Pancreas (tissue), 10 donors: ENCODE data around the gene KLLN. TPM values are rescaled to one million over a fixed set of nuclear protein-coding genes. Genes with fewer than 3 reads are reported as not detected.
"Not testable (repeated sequence)": the region's sequence is repeated elsewhere in the genome, so short reads cannot be mapped to it uniquely, and the experiment has no call there.

Source experiments
- ATAC-seq, 4 donors: fragments of 200-7000 bp; cut with Tn5 transposase; one replicate each; pipeline versions ENCODE4 v1.8.0 to v1.9.1; 2020; ENCODE audit warnings: mild to moderate bottlenecking in 4 of 4, moderate library complexity in 4 of 4
- DNase-seq, 6 donors: peaks; one replicate each; pipeline ENCODE4 v3.0.0-alpha.2; 2020
- FAIRE-seq: peaks from 2 replicates; lab custom pipeline; 2012; peaks lifted over from hg19 to GRCh38; lab: Jason Lieb, UNC
- H3K27ac ChIP-seq, 4 donors: fragments of 200-600 bp; sonication (generic); 1 replicate in 3 of 4; 2 replicates in 1 of 4; pipeline versions ENCODE4 v1.5.0 to v1.8.0; 2020
- H3K27me3 ChIP-seq, 4 donors: fragments of 200-600 bp; one replicate each; pipeline ENCODE4 v1.8.0; 2021
- H3K36me3 ChIP-seq, 3 donors: fragments of 200-600 bp; sonication (generic) in 1 of 3; one replicate each; pipeline versions ENCODE4 v1.5.0 to v1.8.0; 2020 to 2021
- H3K4me1 ChIP-seq, 3 donors: fragments of 200-600 bp; one replicate each; pipeline ENCODE4 v1.8.0; 2021
- H3K4me3 ChIP-seq, 4 donors: fragments of 200-600 bp; sonication (generic) in 2 of 4; one replicate each; pipeline versions ENCODE4 v1.5.0 to v1.8.0; 2020 to 2021
- H3K9me3 ChIP-seq, 4 donors: fragments of 200-600 bp; one replicate each; pipeline ENCODE4 v1.8.0; 2021
- CTCF ChIP-seq, 4 donors: fragments of 200-600 bp; sonication (generic) in 3 of 4; IDR thresholded peaks; one replicate each; pipeline versions ENCODE4 v1.5.0 to v1.8.0; 2021; ENCODE audit warnings: antibody characterized with exemption in 4 of 4
- WGBS, 2 donors: extraction: QIAGEN DNeasy Blood & Tissue Kit; methylation state at CpG; one replicate each; pipeline ENCODE4 v1.1.7; 2013; 5-methylcytosine and 5-hydroxymethylcytosine counted together
- intact Hi-C, 3 donors: fragments of 100-400 bp; cut with DNase I; formaldehyde crosslinking; loops; one replicate each; pipeline versions ENCODE4 v1.11.1 to v1.14.2; 2022
- polyA plus RNA-seq, 2 donors: library from polyadenylated mRNA; stranded (reverse); fragments of 200-250 nt; gene quantifications; one replicate each; pipeline ENCODE4 v1.2.3, GENCODE V29; 2013
- total RNA-seq, 6 donors: library from RNA; stranded (reverse); fragmentation: NEBNext Ultra II Directional in 4 of 6; extraction: Animal tissue kit (Norgen Biotek cat#: 25700) in 4 of 6; gene quantifications; one replicate each; pipeline versions ENCODE4 v1.2.1 to v1.2.4, GENCODE V29; 2021 to 2023
- donor health status: healthy with polysubstance abuse.
- donor health status: DM: no; HTN: no; CAD: no; lungs with moderate emphysema.
- donor health status: DM: no; HTN: no; CAD: no.
- donor health status: control.
- donor health status: control.
- donor health status: Bipolar disorder and iron deficiency.
- donor health status: DM: yes; HTN: yes; CAD: no.
- donor health status: DM: no; HTN: no; CAD: no.
- donor health status: DM: no; HTN: no; CAD: no.
- donor health status: DM: yes; HTN: yes; CAD: no.

The KLLN gene
- total and polyA plus RNA-seq, 8 donors = 0.09 to 0.35 (median 0.24) TPM

- FAIRE-seq (no peak), DNase-seq (no peak), ATAC-seq (no peak)
- WGBS, 2 donors = 81 to 93% methylated on average over 4 of the region's 4 CpGs
- Histone ChIP-seq H3K36me3 (no peaks in the 10 kb centered on the region), H3K4me1 (no peaks in the 10 kb centered on the region), H3K27ac (no peak overlapping the region), H3K27me3 (no peaks in the 10 kb centered on the region), H3K9me3 (no peaks in the 10 kb centered on the region), H3K4me3 (no peak overlapping the region)
- TF ChIP-seq CTCF (IDR thresholded peaks at IDR 0.05) = no peak
- intact Hi-C loops = no loop called here
Observed at GRCh38 chr10:87836098-87836497, 27.2 kb downstream of the KLLN start.

- no peaks in the 10 kb centered on the region for H3K36me3 ChIP-seq
- intact Hi-C loops = no loop called here
- no peaks in the 10 kb centered on the region for H3K4me1 ChIP-seq
- no peak overlapping the region for H3K4me3 ChIP-seq
- FAIRE-seq = no peak
- no peak for TF ChIP-seq CTCF (IDR thresholded peaks at IDR 0.05)
- H3K27me3 ChIP-seq = no peaks in the 10 kb centered on the region
- DNase-seq = no peak
- H3K9me3 ChIP-seq = no peaks in the 10 kb centered on the region
- no peak overlapping the region for H3K27ac ChIP-seq
- ATAC-seq = no peak
Observed at GRCh38 chr10:87829986-87830729, 33.2 kb downstream of the KLLN start.

GRCh38 chr10:87829051-87829450 lies 34.3 kb downstream of the KLLN start:
- H3K9me3 ChIP-seq, ATAC-seq, H3K36me3 ChIP-seq, intact Hi-C loops, H3K27me3 ChIP-seq, DNase-seq, H3K27ac ChIP-seq, H3K4me3 ChIP-seq, H3K4me1 ChIP-seq, FAIRE-seq: not testable (repeated sequence)
- WGBS, 2 donors = 84 to 93% methylated on average over 4 of the region's 4 CpGs

- Histone ChIP-seq H3K9me3 (no peaks in the 10 kb centered on the region), H3K27me3 (no peaks in the 10 kb centered on the region), H3K27ac (no peak overlapping the region), H3K36me3 (no peaks in the 10 kb centered on the region), H3K4me3 (no peak overlapping the region), H3K4me1 (no peaks in the 10 kb centered on the region)
- no peak for TF ChIP-seq CTCF (IDR thresholded peaks at IDR 0.05)
- DNase-seq = no peak
- intact Hi-C loops = no loop called here
- WGBS, 2 donors = 77 to 92% methylated on average over 2 of the region's 2 CpGs
- ATAC-seq = no peak
- no peak for FAIRE-seq
Observed at GRCh38 chr10:87827681-87828080, 35.7 kb downstream of the KLLN start.

GRCh38 chr10:87826653-87827052 lies 36.7 kb downstream of the KLLN start:
- H3K27ac ChIP-seq = no peak overlapping the region
- H3K4me1 ChIP-seq = no peaks in the 10 kb centered on the region
- TF ChIP-seq CTCF (IDR thresholded peaks at IDR 0.05) = no peak
- intact Hi-C loops = no loop called here
- H3K9me3 ChIP-seq = no peaks in the 10 kb centered on the region
- no peak for ATAC-seq
- no peak for FAIRE-seq
- no peak for DNase-seq
- no peaks in the 10 kb centered on the region for H3K36me3 ChIP-seq
- no peaks in the 10 kb centered on the region for H3K27me3 ChIP-seq
- H3K4me3 ChIP-seq = no peak overlapping the region
